Measurements from ENCODE around the gene ABCC1. TPM values are rescaled to one million over a fixed set of nuclear protein-coding genes. Genes with fewer than 3 reads are reported as not detected.

The ABCC1 gene
- polyA plus RNA-seq, 1 donor from 2014 or later: 3.0 TPM

Other genes with a start within 250 kb of the ABCC1 start
- not detected in 2 replicates for gene MYH11, start 92.6 kb upstream of the ABCC1 start, polyA plus RNA-seq
- 35.8 and 59.7 TPM in 2 replicates for gene CEP20, start 61.0 kb upstream of the ABCC1 start, polyA plus RNA-seq